Neutrophil (primary cell): ENCODE measurements around the gene THRSP.

ENCODE experiments used
- H3K27ac ChIP-seq: fragments of 200-600 bp; sonication (generic); 2 replicates; pipeline ENCODE4 v1.5.1; 2016; ENCODE audit warnings: mild to moderate bottlenecking, moderate library complexity
- H3K27me3 ChIP-seq: fragments of 200-600 bp; sonication (generic); 2 replicates; pipeline ENCODE4 v1.6.0; 2016; ENCODE audit warnings: mild to moderate bottlenecking
- H3K36me3 ChIP-seq: fragments of 200-600 bp; sonication (generic); 2 replicates; pipeline ENCODE4 v1.5.1; 2017
- H3K4me1 ChIP-seq, 2 experiments: fragments of 200-600 bp in 1 of 2; sonication (generic) in 1 of 2; 1 replicate in 1 of 2; 2 replicates in 1 of 2; pipeline versions ENCODE4 v1.5.1 to v1.6.1; 2013 to 2016; ENCODE audit warnings: low read depth in 1 of 2, low read length in 1 of 2, mild to moderate bottlenecking in 1 of 2, moderate library complexity in 1 of 2; ENCODE audit not compliant: control insufficient read depth in 1 of 2, insufficient read depth in 1 of 2
- H3K4me3 ChIP-seq, 2 experiments: fragments of 200-600 bp in 1 of 2; sonication (generic) in 1 of 2; 1 replicate in 1 of 2; 2 replicates in 1 of 2; pipeline ENCODE4 v1.5.1; 2013 to 2016; ENCODE audit warnings: low read depth in 1 of 2, low read length in 1 of 2, mild to moderate bottlenecking in 1 of 2, moderate library complexity in 1 of 2
- H3K9me3 ChIP-seq: fragments of 200-600 bp; sonication (generic); 2 replicates; pipeline ENCODE4 v1.5.1; 2016
- TF ChIP-seq, protein P1 (sequence below): fragments of 200-600 bp; sonication (generic); IDR thresholded peaks from 2 replicates; pipeline ENCODE4 v1.5.1; 2016; ENCODE audit warnings: antibody characterized with exemption

Gene THRSP

DNA sequence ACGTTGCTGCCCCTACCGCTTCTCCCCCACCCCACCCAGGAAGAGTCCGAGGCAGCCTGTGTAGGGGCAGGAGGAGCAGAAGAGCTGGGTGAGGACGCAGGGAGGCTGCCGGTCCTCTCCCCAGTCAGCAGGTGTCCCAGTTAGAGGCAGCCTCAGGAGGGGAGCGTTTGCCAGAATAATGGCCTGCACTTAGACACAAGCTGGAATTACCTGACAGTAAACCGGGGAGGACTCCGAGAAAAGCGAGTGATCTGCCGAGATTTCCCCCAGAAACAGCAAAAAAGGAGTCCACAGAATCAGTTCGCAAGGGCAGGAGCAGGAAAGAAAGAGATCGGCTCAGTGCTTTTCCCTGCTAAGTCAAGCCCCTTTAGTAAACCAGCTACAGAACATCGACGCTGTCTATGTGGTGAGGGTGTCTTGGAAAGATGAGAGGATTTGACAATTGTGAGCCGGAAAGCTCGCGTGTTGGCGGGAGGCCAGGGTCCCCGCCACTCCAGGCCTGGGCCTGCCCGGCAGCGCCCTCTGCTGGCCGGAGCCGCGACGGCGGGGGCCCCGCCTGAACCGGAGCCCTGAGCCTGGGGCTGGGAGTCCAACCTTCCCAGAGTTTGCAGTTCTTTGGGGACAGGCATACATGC is 17.7 kb upstream of the THRSP start:
- TF ChIP-seq, protein P1, sequence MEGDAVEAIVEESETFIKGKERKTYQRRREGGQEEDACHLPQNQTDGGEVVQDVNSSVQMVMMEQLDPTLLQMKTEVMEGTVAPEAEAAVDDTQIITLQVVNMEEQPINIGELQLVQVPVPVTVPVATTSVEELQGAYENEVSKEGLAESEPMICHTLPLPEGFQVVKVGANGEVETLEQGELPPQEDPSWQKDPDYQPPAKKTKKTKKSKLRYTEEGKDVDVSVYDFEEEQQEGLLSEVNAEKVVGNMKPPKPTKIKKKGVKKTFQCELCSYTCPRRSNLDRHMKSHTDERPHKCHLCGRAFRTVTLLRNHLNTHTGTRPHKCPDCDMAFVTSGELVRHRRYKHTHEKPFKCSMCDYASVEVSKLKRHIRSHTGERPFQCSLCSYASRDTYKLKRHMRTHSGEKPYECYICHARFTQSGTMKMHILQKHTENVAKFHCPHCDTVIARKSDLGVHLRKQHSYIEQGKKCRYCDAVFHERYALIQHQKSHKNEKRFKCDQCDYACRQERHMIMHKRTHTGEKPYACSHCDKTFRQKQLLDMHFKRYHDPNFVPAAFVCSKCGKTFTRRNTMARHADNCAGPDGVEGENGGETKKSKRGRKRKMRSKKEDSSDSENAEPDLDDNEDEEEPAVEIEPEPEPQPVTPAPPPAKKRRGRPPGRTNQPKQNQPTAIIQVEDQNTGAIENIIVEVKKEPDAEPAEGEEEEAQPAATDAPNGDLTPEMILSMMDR: peak; percentile 90
- Histone ChIP-seq H3K4me3 (no peak overlapping the region), H3K9me3 (no peaks in the 10 kb centered on the region), H3K4me1 (peaks cover 9 to 12% of the 10 kb centered on the region in 2 experiments), H3K36me3 (no peaks in the 10 kb centered on the region), H3K27me3 (no peaks in the 10 kb centered on the region), H3K27ac (no peak overlapping the region)

- Histone ChIP-seq H3K4me3 (no peak overlapping the region), H3K9me3 (no peaks in the 10 kb centered on the region), H3K27ac (no peak overlapping the region), H3K36me3 (no peaks in the 10 kb centered on the region), H3K4me1 (peaks cover 9 to 17% of the 10 kb centered on the region in 2 experiments), H3K27me3 (no peaks in the 10 kb centered on the region)
- TF ChIP-seq, protein P1: no peak
Observed at GRCh38 chr11:78046486-78046854, 17.2 kb upstream of the THRSP start.

DNA sequence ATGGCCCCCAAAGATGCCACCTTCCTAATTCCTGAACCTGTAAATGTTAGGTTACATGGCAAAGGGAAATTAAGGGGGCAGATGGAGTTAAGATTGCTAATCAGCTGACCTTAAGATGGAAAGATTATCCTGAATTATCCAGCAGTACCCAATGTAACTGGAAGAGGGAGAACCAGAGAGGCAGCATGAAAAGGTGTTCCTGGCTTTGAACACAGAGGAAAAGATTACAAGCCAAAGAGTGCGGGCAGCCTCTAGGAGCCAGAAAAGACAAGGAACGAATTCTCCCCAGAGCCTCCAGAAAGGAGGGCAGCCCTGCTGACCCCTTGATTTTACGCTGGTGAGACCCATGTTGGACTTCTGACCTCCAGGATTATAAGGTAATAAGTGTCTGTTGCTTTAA is 15.1 kb upstream of the THRSP start:
- TF ChIP-seq, protein P1: no peak
- Histone ChIP-seq H3K4me3 (no peak overlapping the region), H3K9me3 (no peaks in the 10 kb centered on the region), H3K4me1 (peaks cover 9 to 20% of the 10 kb centered on the region in 2 experiments), H3K36me3 (no peaks in the 10 kb centered on the region), H3K27me3 (no peaks in the 10 kb centered on the region), H3K27ac (no peak overlapping the region)

DNA sequence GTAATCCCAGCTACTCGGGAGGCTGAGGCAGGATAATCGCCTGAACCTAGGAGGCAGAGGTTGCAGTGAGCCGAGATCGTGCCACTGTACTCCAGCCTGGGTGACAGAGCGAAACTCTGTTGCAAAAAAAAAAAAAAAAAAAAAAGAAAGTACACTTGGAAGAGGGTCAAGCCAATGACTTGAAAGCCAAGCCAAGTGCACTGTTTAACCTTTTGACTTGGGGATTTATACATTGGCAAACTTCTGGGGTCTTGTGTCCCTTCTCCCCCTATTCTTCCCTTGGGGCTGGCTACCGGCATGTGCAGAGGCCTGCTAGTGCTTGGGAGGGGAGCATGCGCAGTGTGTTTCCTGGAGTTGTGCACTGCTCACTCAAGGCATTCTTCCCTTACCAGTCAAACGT is 14.3 kb upstream of the THRSP start:
- Histone ChIP-seq H3K9me3 (no peaks in the 10 kb centered on the region), H3K4me3 (no peak overlapping the region), H3K36me3 (no peaks in the 10 kb centered on the region), H3K27ac (no peak overlapping the region), H3K27me3 (no peaks in the 10 kb centered on the region), H3K4me1 (peaks cover 9 to 20% of the 10 kb centered on the region in 2 experiments)
- TF ChIP-seq, protein P1: no peak

DNA sequence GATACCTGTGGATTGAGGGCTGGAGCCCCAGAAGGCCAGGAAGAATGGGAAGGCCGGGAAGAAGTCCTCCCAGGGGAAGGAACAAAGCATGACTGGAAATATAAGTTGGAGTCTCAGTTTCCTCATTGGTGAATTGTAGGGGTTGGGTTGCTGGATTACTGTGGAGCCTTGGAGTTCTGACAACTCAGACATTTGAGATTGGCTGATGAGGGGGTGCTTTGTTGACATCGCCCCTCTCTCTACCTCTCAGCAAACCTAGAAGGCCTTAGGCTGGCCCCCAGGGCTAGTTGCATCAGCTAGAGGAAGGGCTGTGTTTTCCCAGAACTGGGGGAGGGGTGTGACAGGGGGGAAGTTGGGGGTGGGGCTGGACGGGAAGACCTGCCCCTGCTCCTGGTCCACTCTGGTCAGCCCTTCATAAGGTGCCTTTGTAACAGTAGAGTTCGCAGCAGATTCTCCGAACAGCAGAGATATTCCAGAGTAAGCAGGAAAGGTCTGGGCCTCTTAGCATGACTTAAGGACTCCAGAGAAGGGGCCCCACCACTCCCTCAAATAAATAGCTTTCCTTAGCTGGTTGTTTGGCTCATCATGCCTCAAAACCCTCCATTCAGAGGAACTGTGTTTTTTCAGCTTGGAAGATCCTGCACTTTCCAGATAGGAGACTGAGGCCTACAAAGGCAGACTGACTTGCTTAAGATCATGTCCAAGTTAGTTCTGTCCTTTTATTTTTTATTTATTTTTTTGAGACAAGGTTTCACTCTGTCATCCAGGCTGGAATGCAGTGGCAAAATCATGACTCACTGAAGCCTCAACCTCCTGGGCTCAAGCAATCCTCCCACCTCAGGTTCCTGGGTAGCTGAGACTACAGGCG is 12.5 kb upstream of the THRSP start:
- no peaks in the 10 kb centered on the region for H3K9me3 ChIP-seq
- TF ChIP-seq, protein P1: no peak
- H3K4me3 ChIP-seq: no peak overlapping the region
- no peaks in the 10 kb centered on the region for H3K27me3 ChIP-seq
- peaks cover 3 to 15% of the 10 kb centered on the region in 2 experiments for H3K4me1 ChIP-seq
- no peaks in the 10 kb centered on the region for H3K36me3 ChIP-seq
- no peak overlapping the region for H3K27ac ChIP-seq
